A549 (cell line): Measurements from ENCODE around the gene PRG3. TPM values are rescaled to one million over a fixed set of nuclear protein-coding genes. Genes with fewer than 3 reads are reported as not detected.

Source experiments
- ATAC-seq, 2 experiments: fragments of 200-7000 bp in 1 of 2; fragments of >200 bp in 1 of 2; cut with Nextera tagmentation in 1 of 2; cut with Tn5 transposase in 1 of 2; 3 replicates each; pipeline versions ENCODE4 v1.8.0 to v1.9.1; 2018 to 2020; ENCODE audit warnings: mild to moderate bottlenecking in 1 of 2, moderate library complexity in 1 of 2
- CTCF ChIA-PET: fragments of 300-600 bp; sonication (Branson Sonifier 250); formaldehyde crosslinking; extraction: SDS; loops from one replicate; lab custom pipeline; 2021; ENCODE audit warnings: antibody characterized with exemption, inconsistent platforms; lab: Yijun Ruan, JAX
- POLR2A ChIA-PET: fragments of 350-600 bp; formaldehyde crosslinking; extraction: SDS; loops from one replicate; lab custom pipeline; 2021; ENCODE audit warnings: antibody characterized with exemption, inconsistent platforms; lab: Yijun Ruan, JAX
- DNase-seq, 2 experiments: peaks; one replicate each; pipeline versions ENCODE4 v3.0.0 to v3.0.0-alpha.2; 2011 to 2016; ENCODE audit warnings: low read depth in 1 of 2, low spot score in 1 of 2
- FAIRE-seq: peaks from 2 replicates; lab custom pipeline; 2011; peaks lifted over from hg19 to GRCh38; lab: Jason Lieb, UNC
- H3K27ac ChIP-seq, 2 experiments: fragments of >200 bp; sonication (Bioruptor Twin); formaldehyde crosslinking; 3 replicates each; pipeline ENCODE4 v1.5.1; 2016 to 2017
- H3K4me1 ChIP-seq: fragments of >200 bp; sonication (Bioruptor Twin); formaldehyde crosslinking; 3 replicates; pipeline ENCODE4 v1.6.1; 2016
- H3K4me2 ChIP-seq: fragments of >200 bp; sonication (Bioruptor Twin); formaldehyde crosslinking; 3 replicates; pipeline ENCODE4 v1.6.1; 2016
- H3K4me3 ChIP-seq: fragments of >200 bp; sonication (Bioruptor Twin); formaldehyde crosslinking; 3 replicates; pipeline ENCODE4 v1.5.1; 2016
- H3K9me3 ChIP-seq: fragments of >200 bp; sonication (Bioruptor Twin); formaldehyde crosslinking; 3 replicates; pipeline ENCODE4 v1.6.1; 2016
- ATOH8 ChIP-seq: fragments of 250-450 bp; sonication (Bioruptor Pico); IDR thresholded peaks from 2 replicates; pipeline ENCODE4 v1.5.0; 2020; ENCODE audit warnings: low read depth, mild to moderate bottlenecking, moderate library complexity
- BHLHE40 ChIP-seq: IDR thresholded peaks from 2 replicates; pipeline ENCODE4 v1.6.1; 2012; ENCODE audit warnings: low read depth, low read length, inconsistent platforms
- CBX8 ChIP-seq: fragments of 200-600 bp; sonication (generic); IDR thresholded peaks from 2 replicates; pipeline ENCODE4 v1.6.1; 2016
- CHD4 ChIP-seq: fragments of 200-600 bp; sonication (generic); IDR thresholded peaks from 2 replicates; pipeline ENCODE4 v1.6.1; 2016; ENCODE audit warnings: antibody characterized with exemption, mild to moderate bottlenecking, borderline replicate concordance
- CTCF ChIP-seq: fragments of >200 bp; sonication (Bioruptor Twin); formaldehyde crosslinking; IDR thresholded peaks from 3 replicates; pipeline ENCODE4 v1.5.1; 2016
- ESRRA ChIP-seq: fragments of 150-350 bp; IDR thresholded peaks from 2 replicates; pipeline ENCODE4 v1.6.1; 2014; ENCODE audit warnings: mild to moderate bottlenecking, low read length, borderline replicate concordance
- FOSL2 ChIP-seq, 2 experiments: fragments of 450-650 bp in 1 of 2; fragments of >200 bp in 1 of 2; sonication (Bioruptor Twin) in 1 of 2; formaldehyde crosslinking; IDR thresholded peaks; 2 replicates each; pipeline versions ENCODE4 v1.5.0 to v1.6.1; 2016 to 2020; ENCODE audit warnings: mild to moderate bottlenecking in 1 of 2, moderate library complexity in 1 of 2
- GATA3 ChIP-seq: IDR thresholded peaks from 2 replicates; pipeline ENCODE4 v1.6.1; 2012; ENCODE audit warnings: borderline replicate concordance
- HMGXB4 ChIP-seq: fragments of 250-450 bp; sonication (Bioruptor Pico); IDR thresholded peaks from 2 replicates; pipeline ENCODE4 v1.5.0; 2021; ENCODE audit warnings: mild to moderate bottlenecking, moderate library complexity, borderline replicate concordance
- HOXA7 ChIP-seq: fragments of 250-450 bp; sonication (Bioruptor Pico); IDR thresholded peaks from 2 replicates; pipeline ENCODE4 v1.5.0; 2020; ENCODE audit warnings: mild to moderate bottlenecking, moderate library complexity
- HOXB13 ChIP-seq: fragments of 250-450 bp; sonication (Bioruptor Pico); IDR thresholded peaks from 2 replicates; pipeline ENCODE4 v1.5.0; 2020; ENCODE audit warnings: low read depth, mild to moderate bottlenecking, moderate library complexity
- JUNB ChIP-seq: fragments of >200 bp; sonication (Bioruptor Twin); formaldehyde crosslinking; IDR thresholded peaks from 2 replicates; pipeline ENCODE4 v1.6.1; 2016
- KDM5A ChIP-seq: fragments of 200-600 bp; sonication (generic); IDR thresholded peaks from 2 replicates; pipeline ENCODE4 v1.6.1; 2016; ENCODE audit warnings: antibody characterized with exemption, mild to moderate bottlenecking
- NFE2L2 ChIP-seq: fragments of 150-350 bp; conservative IDR thresholded peaks from 2 replicates; pipeline ENCODE4 v1.6.1; 2014; ENCODE audit warnings: low read length
- NPAS2 ChIP-seq: fragments of 250-450 bp; sonication (Bioruptor Pico); IDR thresholded peaks from 2 replicates; pipeline ENCODE4 v1.8.0; 2022; ENCODE audit warnings: mild to moderate bottlenecking, moderate library complexity, borderline replicate concordance
- PBX3 ChIP-seq: IDR thresholded peaks from 2 replicates; pipeline ENCODE4 v1.6.1; 2012
- POLR2A ChIP-seq: IDR thresholded peaks from 2 replicates; pipeline ENCODE4 v1.6.1; 2012; ENCODE audit warnings: mild to moderate bottlenecking, low read length
- RAD21 ChIP-seq, 2 experiments: fragments of >200 bp in 1 of 2; sonication (Bioruptor Twin) in 1 of 2; formaldehyde crosslinking in 1 of 2; IDR thresholded peaks in 1 of 2; conservative IDR thresholded peaks in 1 of 2; 2 replicates in 1 of 2; 3 replicates in 1 of 2; pipeline ENCODE4 v1.6.1; 2012 to 2018; ENCODE audit warnings: inconsistent platforms in 1 of 2
- RARB ChIP-seq: fragments of 250-450 bp; sonication (Bioruptor Pico); IDR thresholded peaks from 2 replicates; pipeline ENCODE4 v1.8.0; 2021; ENCODE audit warnings: mild to moderate bottlenecking, moderate library complexity
- RFX5 ChIP-seq: fragments of 450-650 bp; IDR thresholded peaks from 2 replicates; pipeline ENCODE4 v1.7.1; 2014; ENCODE audit warnings: antibody characterized with exemption, mild to moderate bottlenecking, moderate library complexity
- SREBF2 ChIP-seq: fragments of 450-650 bp; IDR thresholded peaks from 2 replicates; pipeline ENCODE4 v1.6.1; 2014; ENCODE audit warnings: mild to moderate bottlenecking, moderate library complexity
- TFCP2L1 ChIP-seq: fragments of 250-450 bp; sonication (Bioruptor Pico); IDR thresholded peaks from 2 replicates; pipeline ENCODE4 v1.5.0; 2021; ENCODE audit warnings: mild to moderate bottlenecking
- TP53 ChIP-seq: fragments of 250-450 bp; sonication (Bioruptor Pico); IDR thresholded peaks from 2 replicates; pipeline ENCODE4 v1.5.0; 2021; ENCODE audit warnings: mild to moderate bottlenecking, moderate library complexity
- USF2 ChIP-seq: fragments of 450-650 bp; IDR thresholded peaks from 2 replicates; pipeline ENCODE4 v1.6.1; 2014; ENCODE audit warnings: antibody characterized with exemption
- ZFP36 ChIP-seq: fragments of 450-650 bp; IDR thresholded peaks from 2 replicates; pipeline ENCODE4 v1.6.1; 2014; ENCODE audit warnings: borderline replicate concordance; ENCODE audit not compliant: partially characterized antibody
- WGBS: methylation state at CpG from one replicate; pipeline ENCODE4 v1.1.6; 2017; ENCODE audit errors: missing lambda C conversion rate; 5-methylcytosine and 5-hydroxymethylcytosine counted together
- polyA plus RNA-seq, 4 experiments: library from polyadenylated mRNA; depleted of rRNA in 3 of 4; stranded (reverse); fragments of >200 nt; fragmentation: RNase III in 1 of 4; extraction: RNeasy Plus Mini Kit Qiagen cat#74134 plus additional on column Dnase treatment in 1 of 4; gene quantifications; 2 replicates in 3 of 4; 3 replicates in 1 of 4; pipeline ENCODE4 v1.2.3, GENCODE V29; 2011 to 2017

PRG3 gene
- polyA plus RNA-seq, 2 of the 4 experiments (the other 2 are of a cell fraction), result not detected

- WGBS, result 97% methylated on average over 3 of the region's 3 CpGs
- ChIA-PET POLR2A (no interaction called here), CTCF (no interaction called here)
- FAIRE-seq (no peak), DNase-seq (no peak), ATAC-seq (no peak)
- no peak overlapping the region for H3K4me3 ChIP-seq
- H3K4me1 ChIP-seq, result peaks cover 17% of the 10 kb centered on the region; the same call in 2 of the 3 replicates
- TF ChIP-seq RAD21 (conservative IDR thresholded peaks at IDR 0.05 in 1 of 2, IDR thresholded peaks at IDR 0.05 in 1 of 2), result no peak
- TF ChIP-seq ESRRA, result no peak
- TF ChIP-seq HMGXB4, result no peak
- no peak for TF ChIP-seq BHLHE40
- H3K9me3 ChIP-seq, result no peaks in the 10 kb centered on the region
- H3K4me2 ChIP-seq, result no peak overlapping the region
- H3K27ac ChIP-seq, result no peak overlapping the region
These were observed 6.0 kb downstream of the PRG3 start for GRCh38 chr11:57374966-57375365.

- H3K27ac ChIP-seq, result no peak overlapping the region
- DNase-seq (no peak), FAIRE-seq (no peak), ATAC-seq (no peak)
- TF ChIP-seq CBX8, result no peak
- no peaks in the 10 kb centered on the region for H3K9me3 ChIP-seq
- ChIA-PET CTCF (interaction anchor here (0.8 to 1.9 kb wide), 5 partner anchors 10 to 87 kb away, joined by 3 to 7 read pairs (median 4); partner anchors contain the start of gene RTN4RL2), POLR2A (no interaction called here)
- no peak overlapping the region for H3K4me2 ChIP-seq
- WGBS, result 53% methylated on average over 3 of the region's 3 CpGs
- peaks cover 16% of the 10 kb centered on the region; the same call in 2 of the 3 replicates for H3K4me1 ChIP-seq
- H3K4me3 ChIP-seq, result no peak overlapping the region
These were observed 7.8 kb downstream of the PRG3 start for GRCh38 chr11:57373146-57373545.

GRCh38 chr11:57370941-57371340, 10.0 kb downstream of the PRG3 start:
- Histone ChIP-seq H3K9me3 (no peaks in the 10 kb centered on the region), H3K4me2 (no peak overlapping the region), H3K4me3 (no peak overlapping the region), H3K4me1 (no peaks in the 10 kb centered on the region), H3K27ac (no peak overlapping the region)
- FAIRE-seq (no peak), ATAC-seq (no peak), DNase-seq (no peak)
- ChIA-PET CTCF (interaction anchor here (0.6 to 1.2 kb wide), 4 partner anchors 8 to 122 kb away, joined by 3 to 4 read pairs (median 3); no protein-coding TSS in a partner anchor), POLR2A (no interaction called here)
- TF ChIP-seq ATOH8 (CRISPR knock-in tag) (no peak), NFE2L2 (no peak), TFCP2L1 (no peak), KDM5A (no peak), USF2 (no peak), POLR2A (no peak), TP53 (CRISPR knock-in tag) (no peak), BHLHE40 (no peak), SREBF2 (no peak), ESRRA (no peak), GATA3 (no peak), HOXB13 (CRISPR knock-in tag) (no peak)

- Histone ChIP-seq H3K4me3 (no peak overlapping the region), H3K4me2 (no peak overlapping the region), H3K4me1 (no peaks in the 10 kb centered on the region), H3K9me3 (no peaks in the 10 kb centered on the region), H3K27ac (no peak overlapping the region; a peak in 1 of 6 replicates)
- no peak for ATAC-seq
- ChIA-PET POLR2A (no interaction called here), CTCF (interaction anchor here (0.6 to 1.0 kb wide), 2 partner anchors 121 to 157 kb away, joined by 3 read pairs; no protein-coding TSS in a partner anchor)
- TF ChIP-seq RARB (CRISPR knock-in tag) (no peak), GATA3 (no peak), HOXB13 (CRISPR knock-in tag) (no peak), ZFP36 (no peak), HOXA7 (no peak), NFE2L2 (no peak), CTCF (no peak), POLR2A (no peak), NPAS2 (CRISPR knock-in tag) (no peak), RFX5 (no peak), JUNB (no peak), CHD4 (no peak), FOSL2 (IDR thresholded peaks at IDR 0.05) (no peak), FOSL2 (CRISPR knock-in tag; IDR thresholded peaks at IDR 0.05) (no peak), SREBF2 (no peak), PBX3 (no peak)
- WGBS, result 80% methylated on average over 7 of the region's 7 CpGs
- no peak for DNase-seq
- FAIRE-seq, result no peak
These were observed 10.7 kb downstream of the PRG3 start for GRCh38 chr11:57370251-57370650.
